HG03064 (cell line): ENCODE results near the gene NCBP3.

Source experiments
- ATAC-seq: cut with Tn5 transposase; IDR thresholded peaks from one replicate; pipeline ENCODE4 v1.9.1; 2021; ENCODE audit warnings: low read depth; ENCODE audit not compliant: unreplicated experiment

The NCBP3 gene

DNA sequence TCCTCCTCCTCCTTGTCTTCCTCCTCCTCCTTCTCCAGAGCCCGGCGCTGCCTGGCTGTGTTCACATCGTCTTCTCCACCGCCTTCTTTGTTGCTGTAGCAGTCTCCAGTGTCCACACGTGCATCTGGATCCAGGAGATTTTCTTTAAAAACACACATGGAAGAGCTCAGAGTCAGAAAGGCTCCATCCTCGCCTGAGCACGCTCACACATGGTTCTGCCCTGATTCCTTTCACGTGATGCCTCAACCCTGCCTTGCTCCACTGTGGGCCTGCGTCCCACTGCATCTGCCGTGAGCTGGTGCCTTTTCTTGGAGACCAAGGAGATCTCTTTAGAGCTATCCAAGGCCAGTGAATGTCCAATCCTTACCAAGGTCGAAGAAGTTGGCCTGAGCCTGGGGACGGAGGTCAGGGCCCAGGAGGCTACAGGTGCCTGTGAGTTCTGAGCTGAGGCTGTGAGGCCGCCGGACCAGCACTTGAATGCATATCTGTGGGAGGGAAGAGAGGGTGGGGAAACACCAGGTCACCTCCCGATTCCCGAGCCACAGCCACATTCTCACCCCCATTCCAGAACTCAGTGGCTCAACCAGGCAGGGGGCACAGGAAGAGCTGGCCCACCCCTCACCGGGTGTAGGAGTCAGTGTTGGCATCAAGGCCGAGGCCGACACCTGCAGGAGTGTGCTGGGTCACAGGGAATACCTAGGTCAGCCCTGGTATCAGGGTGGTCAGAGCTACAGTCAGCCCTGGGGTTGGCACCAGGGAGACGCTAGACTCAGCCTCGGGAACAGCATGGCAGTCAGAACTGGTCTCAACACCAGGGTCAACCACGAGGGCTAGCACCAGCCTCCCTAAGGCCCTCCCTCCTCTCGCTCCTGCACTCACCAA, 84.8 kb downstream of the NCBP3 start:
- no peak for ATAC-seq

DNA sequence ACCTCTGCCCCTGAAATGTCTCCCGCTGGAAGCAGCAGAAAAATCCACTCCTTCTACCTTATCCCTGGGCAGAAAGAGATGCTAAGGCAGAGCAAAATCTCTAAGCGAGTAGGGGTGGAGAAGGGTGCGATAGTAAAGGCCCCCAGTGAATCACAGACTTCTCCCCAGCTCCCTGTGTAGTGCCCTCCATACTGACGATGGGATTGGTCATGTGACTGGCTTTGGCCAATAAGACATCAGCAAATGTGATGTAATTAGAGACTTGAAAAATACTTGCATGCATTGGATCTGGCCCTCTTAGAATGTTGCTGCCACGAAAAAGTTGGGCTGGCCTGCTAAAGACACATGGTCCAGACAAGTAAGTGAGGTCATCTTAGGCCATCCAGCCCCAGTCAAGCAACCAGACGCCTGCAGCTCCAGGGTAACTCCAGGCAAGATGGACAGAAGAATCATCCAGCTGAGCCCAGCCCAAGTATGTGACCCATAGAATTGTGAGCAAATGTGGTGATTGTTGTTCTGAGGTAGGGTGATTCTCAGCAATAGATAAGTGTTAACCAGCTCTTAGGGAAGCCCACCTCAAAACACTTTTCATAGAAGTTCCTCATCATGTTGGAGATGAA, 86.3 kb downstream of the NCBP3 start:
- ATAC-seq: no peak

DNA sequence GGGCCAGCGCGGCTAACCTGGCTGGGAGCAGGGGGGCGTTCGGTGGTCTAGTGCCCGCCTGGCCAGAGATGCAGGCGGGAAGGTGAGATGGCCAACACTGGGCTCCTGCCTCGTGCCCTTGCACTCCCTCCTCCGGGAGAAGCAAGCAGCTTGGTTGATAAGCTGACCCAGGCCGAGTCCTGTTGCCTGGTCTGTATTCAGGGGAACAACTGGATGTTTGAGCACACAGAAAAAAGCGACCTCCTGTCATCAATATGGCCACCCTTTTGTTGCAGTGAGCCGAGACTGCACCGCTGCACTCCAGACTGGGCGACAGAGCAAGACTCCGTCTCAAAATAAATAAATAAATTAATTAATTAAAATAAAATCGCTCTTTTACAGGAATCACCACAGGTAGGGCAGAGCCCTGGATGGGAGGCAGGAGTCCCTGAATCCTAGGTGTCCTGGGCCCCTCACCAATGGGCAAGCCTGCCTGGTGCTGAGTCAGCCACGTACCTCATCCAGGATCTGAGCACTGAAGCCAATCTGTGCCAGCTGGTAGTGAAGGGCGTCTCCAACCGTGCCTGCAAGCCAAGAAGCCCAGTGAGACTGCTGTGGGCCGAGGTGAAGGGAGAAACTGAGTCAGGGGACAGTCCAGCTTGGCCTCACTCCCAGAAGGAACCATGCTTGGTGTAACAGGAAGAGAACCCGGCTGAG, 90.6 kb downstream of the NCBP3 start:
- ATAC-seq: no peak

DNA sequence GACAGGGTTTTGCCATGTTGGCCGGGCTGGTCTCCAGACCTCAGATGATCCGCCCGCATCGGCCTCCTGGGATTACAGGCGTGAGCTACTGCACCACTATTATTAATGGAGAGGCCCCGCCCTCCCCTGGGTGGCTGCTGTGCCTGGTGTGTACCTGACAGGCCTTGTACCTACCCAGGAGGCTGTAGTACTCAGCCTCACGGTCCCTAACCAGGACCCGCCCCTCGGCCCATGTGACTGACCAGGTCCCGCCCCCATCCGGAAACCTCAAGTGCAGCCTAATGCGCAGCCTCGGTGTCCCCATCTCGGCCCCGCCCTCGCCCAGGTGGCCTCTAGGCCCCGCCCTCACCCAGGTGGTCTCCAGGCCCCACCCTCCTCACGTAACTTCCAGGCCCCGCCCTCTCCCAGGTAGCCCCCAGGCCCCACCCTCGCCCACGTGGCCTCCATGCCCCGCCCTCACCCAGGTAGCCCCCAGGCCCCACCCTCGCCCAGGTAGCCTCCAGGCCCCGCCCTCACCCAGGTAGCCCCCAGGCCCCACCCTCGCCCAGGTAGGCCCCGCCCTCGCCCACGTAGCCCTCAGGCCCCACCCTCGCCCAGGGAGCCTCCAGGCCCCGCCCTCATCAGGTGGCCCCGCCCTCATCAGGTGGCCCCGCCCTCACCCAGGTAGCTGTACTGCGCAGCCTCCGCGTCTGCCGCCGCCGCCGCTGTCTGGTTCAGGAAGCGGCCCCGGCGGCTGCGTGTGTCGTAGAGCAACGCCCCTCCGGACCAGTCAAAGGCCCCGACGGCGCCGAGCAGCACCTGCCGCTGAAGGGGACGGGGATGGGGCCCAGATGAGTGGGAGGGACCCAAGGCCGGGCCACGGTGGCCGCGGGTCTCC, 91.3 kb downstream of the NCBP3 start:
- no peak for ATAC-seq

DNA sequence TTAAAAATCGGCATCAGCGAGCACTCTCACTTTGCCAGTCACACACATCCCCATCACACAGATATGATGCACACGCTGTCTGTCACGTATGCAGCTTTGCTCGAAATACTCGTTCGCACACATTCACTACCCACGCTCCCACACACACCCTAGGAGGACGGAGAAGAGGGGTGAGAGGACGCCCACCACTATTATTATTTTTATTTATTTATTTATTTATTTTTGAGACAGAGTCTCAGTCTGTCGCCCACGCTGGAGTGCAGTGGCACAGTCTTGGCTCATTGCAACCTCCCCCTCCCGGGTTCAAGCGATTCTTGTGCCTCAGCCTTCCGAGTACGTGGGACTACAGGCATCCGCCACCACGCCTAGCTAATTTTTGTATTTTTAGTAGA, 92.0 kb downstream of the NCBP3 start:
- ATAC-seq: no peak

DNA sequence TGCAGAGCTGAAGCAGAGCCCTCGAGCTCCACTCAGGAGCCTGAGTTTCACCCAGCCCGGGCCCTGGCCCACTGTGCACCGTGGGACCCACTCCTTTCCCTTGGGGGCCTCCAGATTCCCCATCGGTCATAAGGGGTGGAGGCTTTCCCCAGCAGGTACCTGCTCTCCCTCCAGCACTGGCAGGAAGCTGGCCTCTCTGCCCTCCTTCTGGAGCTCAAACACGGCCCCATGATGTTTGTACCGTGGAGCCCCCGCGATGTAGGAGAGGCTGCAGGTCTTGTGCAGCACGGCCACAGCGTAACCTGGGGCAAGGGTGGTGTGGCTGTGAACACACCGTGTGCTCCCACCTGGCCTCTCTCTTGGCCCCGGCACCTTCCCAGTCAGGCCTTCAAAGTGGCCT, 92.4 kb downstream of the NCBP3 start:
- ATAC-seq: no peak
